ENCODE results near the gene FAM114A1. TPM values are rescaled to one million over a fixed set of nuclear protein-coding genes. Genes with fewer than 3 reads are reported as not detected.

FAM114A1 gene
- total and polyA plus RNA-seq, 12 donors, result 8.0 to 35.5 (median 16.5) TPM

DNA sequence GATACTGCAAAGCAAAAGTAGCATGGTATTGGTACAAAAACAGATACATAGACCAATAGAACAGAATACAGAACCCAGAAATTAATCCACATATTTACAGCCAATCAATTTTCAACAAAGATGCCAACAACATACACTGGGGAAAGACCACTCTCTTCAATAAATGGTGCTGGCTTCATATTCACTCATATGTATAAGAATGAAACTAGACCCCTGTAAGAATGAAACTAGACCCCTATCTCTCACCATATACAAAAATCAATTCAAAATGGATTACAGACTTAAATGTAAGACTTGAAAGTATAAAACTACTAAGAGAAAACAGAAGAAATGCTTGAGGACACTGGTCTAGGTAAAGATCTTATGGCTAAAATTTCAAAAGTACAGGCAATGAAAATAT is 30.3 kb upstream of the FAM114A1 start:
- Histone ChIP-seq H3K36me3 (no peaks in the 10 kb centered on the region), H3K4me1 (peaks cover 0 to 17% (median 0%) of the 10 kb centered on the region in 9 donors), H3K4me3 (no peak overlapping the region), H3K27me3 (no peaks in the 10 kb centered on the region), H3K27ac (no peak overlapping the region), H3K9me3 (peaks cover 0 to 45% (median 21%) of the 10 kb centered on the region in 11 donors)
- TF ChIP-seq, protein P1, sequence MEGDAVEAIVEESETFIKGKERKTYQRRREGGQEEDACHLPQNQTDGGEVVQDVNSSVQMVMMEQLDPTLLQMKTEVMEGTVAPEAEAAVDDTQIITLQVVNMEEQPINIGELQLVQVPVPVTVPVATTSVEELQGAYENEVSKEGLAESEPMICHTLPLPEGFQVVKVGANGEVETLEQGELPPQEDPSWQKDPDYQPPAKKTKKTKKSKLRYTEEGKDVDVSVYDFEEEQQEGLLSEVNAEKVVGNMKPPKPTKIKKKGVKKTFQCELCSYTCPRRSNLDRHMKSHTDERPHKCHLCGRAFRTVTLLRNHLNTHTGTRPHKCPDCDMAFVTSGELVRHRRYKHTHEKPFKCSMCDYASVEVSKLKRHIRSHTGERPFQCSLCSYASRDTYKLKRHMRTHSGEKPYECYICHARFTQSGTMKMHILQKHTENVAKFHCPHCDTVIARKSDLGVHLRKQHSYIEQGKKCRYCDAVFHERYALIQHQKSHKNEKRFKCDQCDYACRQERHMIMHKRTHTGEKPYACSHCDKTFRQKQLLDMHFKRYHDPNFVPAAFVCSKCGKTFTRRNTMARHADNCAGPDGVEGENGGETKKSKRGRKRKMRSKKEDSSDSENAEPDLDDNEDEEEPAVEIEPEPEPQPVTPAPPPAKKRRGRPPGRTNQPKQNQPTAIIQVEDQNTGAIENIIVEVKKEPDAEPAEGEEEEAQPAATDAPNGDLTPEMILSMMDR (IDR thresholded peaks at IDR 0.05), result no peak
- DNase-seq (no peak), ATAC-seq (no peak)
- intact Hi-C loops (cut with DNase I), result no loop called here

DNA sequence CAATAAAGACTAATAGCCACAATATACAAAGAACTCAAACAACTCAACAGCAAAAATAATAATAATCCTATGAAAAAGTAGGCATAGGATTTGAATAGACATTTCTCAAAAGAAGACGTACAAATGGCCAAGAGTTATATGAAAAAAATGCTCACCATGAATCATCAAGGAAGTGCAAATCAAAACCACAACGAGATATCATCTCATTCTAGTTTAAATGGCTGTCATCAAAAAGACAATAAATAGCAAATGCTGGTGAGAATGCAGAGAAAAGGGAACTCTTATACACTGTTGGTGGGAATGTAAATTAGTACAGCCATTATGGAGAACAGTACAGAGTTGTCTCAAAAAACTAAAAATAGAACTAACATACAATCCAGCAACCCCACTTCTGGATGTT is 29.8 kb upstream of the FAM114A1 start:
- no peak overlapping the region for H3K4me3 ChIP-seq
- WGBS, 2 donors, result 49 to 50% methylated on average over 2 of the region's 2 CpGs
- intact Hi-C loops (cut with DNase I), result no loop called here
- peaks cover 0 to 15% (median 0%) of the 10 kb centered on the region in 9 donors for H3K4me1 ChIP-seq
- DNase-seq (no peak), ATAC-seq (no peak)
- H3K27ac ChIP-seq, result no peak overlapping the region
- TF ChIP-seq, protein P1 (IDR thresholded peaks at IDR 0.05), result no peak
- peaks cover 0 to 45% (median 21%) of the 10 kb centered on the region in 11 donors for H3K9me3 ChIP-seq
- H3K27me3 ChIP-seq, result no peaks in the 10 kb centered on the region
- no peaks in the 10 kb centered on the region for H3K36me3 ChIP-seq

DNA sequence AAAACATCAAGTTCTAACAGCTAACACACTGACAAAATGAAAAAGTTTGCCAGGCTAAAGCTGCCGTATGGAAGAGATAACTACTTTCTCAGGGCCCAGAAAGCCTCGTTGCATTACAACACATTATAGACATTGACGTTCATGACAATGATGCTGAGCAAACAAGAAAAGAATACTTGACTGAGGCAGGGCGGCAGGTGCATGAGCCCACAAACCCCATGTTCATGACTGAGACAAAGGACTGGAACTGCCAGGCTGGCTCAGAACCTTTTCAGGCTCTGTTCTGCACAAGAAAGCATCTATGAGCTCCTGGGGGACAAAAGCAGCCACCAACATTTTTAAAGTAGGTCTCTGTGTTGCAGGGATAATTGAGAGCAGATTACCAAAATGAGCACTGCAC is 24.6 kb upstream of the FAM114A1 start:
- WGBS, 2 donors, result 77 to 78% methylated on average over 4 of the region's 4 CpGs
- DNase-seq, result no peak
- no peak overlapping the region for H3K27ac ChIP-seq
- no peak for ATAC-seq
- intact Hi-C loops (cut with DNase I), result no loop called here
- no peak overlapping the region for H3K4me3 ChIP-seq
- H3K27me3 ChIP-seq, result no peaks in the 10 kb centered on the region
- peaks cover 0 to 6% (median 0%) of the 10 kb centered on the region in 9 donors for H3K36me3 ChIP-seq
- TF ChIP-seq, protein P1 (IDR thresholded peaks at IDR 0.05), result no peak
- H3K4me1 ChIP-seq, result peaks cover 0 to 20% (median 0%) of the 10 kb centered on the region in 9 donors
- peaks cover 0 to 5% (median 0%) of the 10 kb centered on the region in 11 donors for H3K9me3 ChIP-seq

DNA sequence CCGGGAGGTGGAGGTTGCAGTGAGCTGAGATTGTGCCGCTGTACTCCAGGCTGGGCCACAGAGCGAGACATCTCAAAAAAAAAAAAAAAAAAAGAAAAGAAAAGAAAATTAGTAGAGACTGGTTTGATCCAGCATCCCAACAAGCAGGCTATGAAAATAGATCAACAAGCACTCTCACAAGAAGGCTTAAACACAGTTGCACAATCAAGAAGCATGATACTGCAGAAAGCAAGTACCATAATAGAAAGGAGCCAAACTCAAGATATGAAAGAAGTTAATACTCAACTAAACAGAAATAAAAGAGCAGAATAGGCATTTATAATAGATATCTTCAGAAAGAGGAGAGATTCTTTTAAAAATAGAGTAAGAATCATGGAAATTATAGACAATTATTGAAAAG is 21.6 kb upstream of the FAM114A1 start:
- DNase-seq (no peak), ATAC-seq (no peak)
- peaks cover 0 to 14% (median 0%) of the 10 kb centered on the region in 9 donors for H3K4me1 ChIP-seq
- H3K27me3 ChIP-seq, result no peaks in the 10 kb centered on the region
- TF ChIP-seq, protein P1 (IDR thresholded peaks at IDR 0.05), result no peak
- H3K9me3 ChIP-seq, result peaks cover 0 to 6% (median 0%) of the 10 kb centered on the region in 11 donors
- no peak overlapping the region for H3K27ac ChIP-seq
- no peak overlapping the region for H3K4me3 ChIP-seq
- intact Hi-C loops (cut with DNase I), result no loop called here
- H3K36me3 ChIP-seq, result peaks cover 0 to 6% (median 0%) of the 10 kb centered on the region in 9 donors
- whole genome bisulfite sequencing, 2 donors, result 88 to 99% methylated on average over 3 of the region's 3 CpGs
